GM10248 (cell line): ENCODE results near the gene TBC1D28.
"Not testable (repeated sequence)": the region's sequence is repeated elsewhere in the genome, so short reads cannot be mapped to it uniquely, and the experiment has no call there.

Experiments used
- CTCF ChIA-PET: fragments of 300-600 bp; sonication (Branson Sonifier 250); formaldehyde crosslinking; extraction: SDS; loops from one replicate; lab custom pipeline; 2021; ENCODE audit warnings: antibody characterized with exemption; lab: Yijun Ruan, JAX
- POLR2A ChIA-PET: fragments of 350-650 bp; sonication (Branson Sonifier 250); formaldehyde crosslinking; extraction: SDS; loops from one replicate; lab custom pipeline; 2020; ENCODE audit warnings: antibody characterized with exemption; lab: Yijun Ruan, JAX
- DNase-seq: peaks from one replicate; pipeline ENCODE4 v3.0.0; 2012; ENCODE audit errors: extremely low spot score

Gene TBC1D28

GRCh38 chr17:18644291-18644690 is at the start of gene TBC1D28:
Gene TBC1D28 (minus strand): TSS chr17:18644391. CDS start chr17:18641352, 3,039 bp downstream.
- POLR2A ChIA-PET, CTCF ChIA-PET: not testable (repeated sequence)

GRCh38 chr17:18682668-18683067 is 38.5 kb upstream of the TBC1D28 start:
- POLR2A ChIA-PET, CTCF ChIA-PET, DNase-seq: not testable (repeated sequence)

More at GRCh38 chr17:18644291-18644690, at the start of gene TBC1D28:
- not testable (repeated sequence) for DNase-seq

- CTCF ChIA-PET, POLR2A ChIA-PET: not testable (repeated sequence)
- DNase-seq: peak; percentile 47
Measured at GRCh38 chr17:18681767-18682571, 37.8 kb upstream of the TBC1D28 start, which contains the start of gene FOXO3B. Gene FOXO3B (minus strand): TSS chr17:18682314. CDS start chr17:18681651, 663 bp downstream.

- DNase-seq, CTCF ChIA-PET, POLR2A ChIA-PET: not testable (repeated sequence)
Measured at GRCh38 chr17:18677381-18677780, 33.2 kb upstream of the TBC1D28 start.

- DNase-seq, CTCF ChIA-PET, POLR2A ChIA-PET: not testable (repeated sequence)
Measured at GRCh38 chr17:18676928-18677327, 32.7 kb upstream of the TBC1D28 start.

- POLR2A ChIA-PET, DNase-seq, CTCF ChIA-PET: not testable (repeated sequence)
Measured at GRCh38 chr17:18672395-18673227, 28.4 kb upstream of the TBC1D28 start.

GRCh38 chr17:18668625-18669024 is 24.4 kb upstream of the TBC1D28 start:
- DNase-seq, POLR2A ChIA-PET, CTCF ChIA-PET: not testable (repeated sequence)

GRCh38 chr17:18667535-18667934 is 23.3 kb upstream of the TBC1D28 start:
- DNase-seq, CTCF ChIA-PET, POLR2A ChIA-PET: not testable (repeated sequence)

GRCh38 chr17:18666326-18666725 is 22.1 kb upstream of the TBC1D28 start:
- CTCF ChIA-PET, POLR2A ChIA-PET, DNase-seq: not testable (repeated sequence)

- CTCF ChIA-PET, DNase-seq, POLR2A ChIA-PET: not testable (repeated sequence)
Measured at GRCh38 chr17:18661924-18662624, 17.9 kb upstream of the TBC1D28 start.

GRCh38 chr17:18650094-18650493 is 5.9 kb upstream of the TBC1D28 start:
- POLR2A ChIA-PET, CTCF ChIA-PET, DNase-seq: not testable (repeated sequence)

- DNase-seq, POLR2A ChIA-PET, CTCF ChIA-PET: not testable (repeated sequence)
Measured at GRCh38 chr17:18643124-18643523, 1.1 kb downstream of the TBC1D28 start.

GRCh38 chr17:18638357-18638756 is 5.8 kb downstream of the TBC1D28 start:
- POLR2A ChIA-PET, DNase-seq: not testable (repeated sequence)
- CTCF ChIA-PET: interaction anchor here (1.8 kb wide), 1 partner anchor 13 kb away, joined by 5 read pairs; no protein-coding TSS in a partner anchor

GRCh38 chr17:18636237-18636636 is 8.0 kb downstream of the TBC1D28 start:
- DNase-seq, POLR2A ChIA-PET: not testable (repeated sequence)
- CTCF ChIA-PET: interaction anchor here (0.7 kb wide), 1 partner anchor 10 kb away, joined by 4 read pairs; no protein-coding TSS in a partner anchor

GRCh38 chr17:18635773-18636172 is 8.4 kb downstream of the TBC1D28 start:
- CTCF ChIA-PET: interaction anchor here (0.7 kb wide), 1 partner anchor 10 kb away, joined by 4 read pairs; no protein-coding TSS in a partner anchor

GRCh38 chr17:18634550-18635263 is 9.5 kb downstream of the TBC1D28 start:
- DNase-seq, POLR2A ChIA-PET, CTCF ChIA-PET: not testable (repeated sequence)

More at GRCh38 chr17:18635773-18636172, 8.4 kb downstream of the TBC1D28 start:
- POLR2A ChIA-PET, DNase-seq: not testable (repeated sequence)
